ENCODE results near the gene ATAD5.

DNA sequence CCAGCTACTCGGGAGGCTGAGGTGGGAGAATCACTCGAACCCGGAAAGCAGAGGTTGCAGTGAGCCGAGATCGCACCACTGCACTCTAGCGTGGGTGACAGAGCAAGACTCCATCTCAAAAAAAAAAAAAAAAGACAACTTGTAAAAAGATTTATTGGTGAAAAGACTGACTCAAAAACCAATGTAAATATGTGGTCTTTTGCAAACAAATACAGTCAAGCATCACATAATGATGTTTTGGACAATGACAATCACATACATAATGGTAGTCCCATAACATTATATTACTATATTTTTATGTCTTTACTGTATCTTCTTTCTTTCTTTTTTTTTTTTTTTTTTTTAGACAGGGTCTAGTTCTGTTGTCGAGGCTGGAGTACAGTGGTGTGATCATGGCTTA lies 15.6 kb upstream of the ATAD5 start:
- TF ChIP-seq REST (IDR thresholded peaks at IDR 0.05; ENCODE audit: insufficient read depth in 1 of 2, low read depth in 2 of 2, low read length in 2 of 2) (no peak), TAF1 (IDR thresholded peaks at IDR 0.05; ENCODE audit: borderline replicate concordance, insufficient read depth, low read length) (no peak), POLR2AphosphoS5 (IDR thresholded peaks at IDR 0.05; ENCODE audit: low read depth, low read length) (no peak), SIN3A (IDR thresholded peaks at IDR 0.05; ENCODE audit: borderline replicate concordance, insufficient read depth, low read length) (no peak), FOXP2 (optimal IDR thresholded peaks at IDR 0.05; ENCODE audit: borderline replicate concordance, extremely low read depth, extremely low read length, insufficient read depth) (no peak)

All from PFSK-1 (cell line).